Measurements from ENCODE around the gene PTPRG.

The PTPRG gene

GRCh38 chr3:61761694-61762430, 200.5 kb downstream of the PTPRG start:
- DNase-seq (ENCODE audit: low read depth, low spot score): no peak

GRCh38 chr3:61765157-61765876, 203.9 kb downstream of the PTPRG start:
- DNase-seq (ENCODE audit: low read depth, low spot score): no peak

- DNase-seq (ENCODE audit: low read depth, low spot score): no peak
Observed at GRCh38 chr3:61768284-61769037, 207.1 kb downstream of the PTPRG start.

- no peak for DNase-seq (ENCODE audit: low read depth, low spot score)
Observed at GRCh38 chr3:61769266-61769990, 208.1 kb downstream of the PTPRG start.

- no peak for DNase-seq (ENCODE audit: low read depth, low spot score)
Observed at GRCh38 chr3:61771976-61772375, 210.6 kb downstream of the PTPRG start.

- no peak for DNase-seq (ENCODE audit: low read depth, low spot score)
Observed at GRCh38 chr3:61772456-61772855, 211.1 kb downstream of the PTPRG start.

- no peak for DNase-seq (ENCODE audit: low read depth, low spot score)
Observed at GRCh38 chr3:61774279-61774890, 213.0 kb downstream of the PTPRG start.

- DNase-seq (ENCODE audit: low read depth, low spot score): no peak
Observed at GRCh38 chr3:61776390-61776789, 215.0 kb downstream of the PTPRG start.

- DNase-seq (ENCODE audit: low read depth, low spot score): no peak
Observed at GRCh38 chr3:61777483-61777882, 216.1 kb downstream of the PTPRG start.

- no peak for DNase-seq (ENCODE audit: low read depth, low spot score)
Observed at GRCh38 chr3:61778095-61778494, 216.7 kb downstream of the PTPRG start.

GRCh38 chr3:61780016-61780415, 218.6 kb downstream of the PTPRG start:
- DNase-seq (ENCODE audit: low read depth, low spot score): no peak

GRCh38 chr3:61780455-61781228, 219.3 kb downstream of the PTPRG start:
- no peak for DNase-seq (ENCODE audit: low read depth, low spot score)

GRCh38 chr3:61783993-61784718, 222.8 kb downstream of the PTPRG start:
- DNase-seq (ENCODE audit: low read depth, low spot score): no peak

- DNase-seq (ENCODE audit: low read depth, low spot score): no peak
Observed at GRCh38 chr3:61788623-61789507, 227.5 kb downstream of the PTPRG start.

- no peak for DNase-seq (ENCODE audit: low read depth, low spot score)
Observed at GRCh38 chr3:61789861-61790260, 228.5 kb downstream of the PTPRG start.

GRCh38 chr3:61790411-61790810, 229.0 kb downstream of the PTPRG start:
- no peak for DNase-seq (ENCODE audit: low read depth, low spot score)

GRCh38 chr3:61793056-61793455, 231.7 kb downstream of the PTPRG start:
- DNase-seq (ENCODE audit: low read depth, low spot score): no peak

- DNase-seq (ENCODE audit: low read depth, low spot score): no peak
Observed at GRCh38 chr3:61793521-61793920, 232.2 kb downstream of the PTPRG start.

GRCh38 chr3:61794341-61794740, 233.0 kb downstream of the PTPRG start:
- no peak for DNase-seq (ENCODE audit: low read depth, low spot score)
